H1 (cell line): Measurements from ENCODE around the gene KBTBD12. TPM values are rescaled to one million over a fixed set of nuclear protein-coding genes. Genes with fewer than 3 reads are reported as not detected.

Experiments used
- polyA plus RNA-seq, 7 experiments: library from polyadenylated mRNA; depleted of rRNA in 3 of 7; stranded (reverse) in 5 of 7; unstranded in 2 of 7; fragments of >200 nt in 5 of 7; fragments of 200-250 nt in 2 of 7; gene quantifications; 1 replicate in 5 of 7; 2 replicates in 1 of 7; 4 replicates in 1 of 7; pipeline versions ENCODE4 v1.2.1 to v1.2.3, GENCODE V29; 2011 to 2013; ENCODE audit warnings: missing spikeins in 2 of 7, mixed read lengths in 2 of 7
- total RNA-seq: library from RNA; stranded (reverse); fragmentation: NEBNext Ultra II Directional; extraction: Animal tissue kit (Norgen Biotek cat#: 25700); gene quantifications from 2 replicates; pipeline ENCODE4 v1.2.1, GENCODE V29; 2021
- TF ChIP-seq, protein P1 (sequence below): IDR thresholded peaks from 2 replicates; pipeline ENCODE4 v1.6.1; 2012; ENCODE audit warnings: low read length, inconsistent platforms

KBTBD12 gene
- total and polyA plus RNA-seq, 2 of the 8 experiments (the other 6 are each of a cell fraction or from before 2014, with no cell fraction given) = 0.33 to 0.63 TPM

DNA sequence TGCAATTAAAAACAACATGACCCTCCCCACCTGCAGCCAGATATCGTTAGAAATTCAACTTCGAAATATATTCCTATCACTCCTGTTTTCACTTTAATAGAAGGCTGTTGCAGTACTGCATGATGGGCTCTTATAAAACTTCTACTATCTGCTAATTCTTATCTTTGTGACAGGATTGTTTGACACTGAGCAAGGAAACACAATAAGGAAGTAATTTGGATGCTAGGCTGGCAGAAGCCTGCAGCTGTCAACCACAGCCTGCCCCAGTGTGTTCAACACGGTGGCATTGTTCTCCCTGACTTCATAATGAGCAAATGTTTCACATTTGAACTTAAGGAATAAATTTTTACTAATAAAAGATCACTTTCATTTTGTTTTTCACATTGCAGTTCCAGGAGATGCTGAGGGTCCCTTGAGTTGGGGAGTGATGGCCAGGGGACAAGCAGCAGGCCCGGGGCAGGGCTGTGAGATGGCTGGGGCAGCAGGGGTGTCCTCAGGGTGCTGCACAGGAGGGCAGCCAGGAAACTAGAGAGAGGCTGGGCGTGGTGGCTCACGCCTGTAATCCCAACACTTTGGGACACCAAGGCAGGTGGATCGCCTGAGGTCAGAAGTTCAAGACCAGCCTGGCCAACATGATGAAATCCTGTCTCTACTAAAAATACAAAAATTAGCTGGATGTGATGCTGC, 72.4 kb downstream of the KBTBD12 start (continued):
- TF ChIP-seq, protein P1, sequence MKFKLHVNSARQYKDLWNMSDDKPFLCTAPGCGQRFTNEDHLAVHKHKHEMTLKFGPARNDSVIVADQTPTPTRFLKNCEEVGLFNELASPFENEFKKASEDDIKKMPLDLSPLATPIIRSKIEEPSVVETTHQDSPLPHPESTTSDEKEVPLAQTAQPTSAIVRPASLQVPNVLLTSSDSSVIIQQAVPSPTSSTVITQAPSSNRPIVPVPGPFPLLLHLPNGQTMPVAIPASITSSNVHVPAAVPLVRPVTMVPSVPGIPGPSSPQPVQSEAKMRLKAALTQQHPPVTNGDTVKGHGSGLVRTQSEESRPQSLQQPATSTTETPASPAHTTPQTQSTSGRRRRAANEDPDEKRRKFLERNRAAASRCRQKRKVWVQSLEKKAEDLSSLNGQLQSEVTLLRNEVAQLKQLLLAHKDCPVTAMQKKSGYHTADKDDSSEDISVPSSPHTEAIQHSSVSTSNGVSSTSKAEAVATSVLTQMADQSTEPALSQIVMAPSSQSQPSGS = no peak
